K562 (cell line): Measurements from ENCODE around the gene EEFSEC. TPM values are rescaled to one million over a fixed set of nuclear protein-coding genes. Genes with fewer than 3 reads are reported as not detected.
A peak's percentile ranks its signal among the peaks of the same experiment; 100 is the strongest.

Source experiments
- ATAC-seq: fragments of 200-7000 bp; cut with Tn5 transposase; 3 replicates; pipeline ENCODE4 v1.9.1; 2020; ENCODE audit warnings: moderate library complexity
- BruUV-seq: library from RNA; stranded (reverse); fragments of 400-500 nt; replicated peaks from 2 replicates; lab custom pipeline; 2021; lab: Mats Ljungman, UMichigan
- CTCF ChIA-PET: fragments of 300-600 bp; formaldehyde crosslinking; extraction: SDS; loops from one replicate; lab custom pipeline; 2021; ENCODE audit warnings: low intra/inter-chr PET ratio; lab: Yijun Ruan, JAX
- POLR2A ChIA-PET: fragments of 300-600, 350-650 bp; sonication (Branson Sonifier 250); formaldehyde crosslinking; extraction: SDS; loops from one replicate; lab custom pipeline; 2021; ENCODE audit warnings: antibody characterized with exemption, inconsistent platforms; lab: Yijun Ruan, JAX
- DNase-seq, 4 experiments: peaks; one replicate each; pipeline versions ENCODE4 v3.0.0 to v3.0.0-alpha.2; 2011 to 2018; ENCODE audit warnings: low spot score in 3 of 4, mixed read lengths in 3 of 4; ENCODE audit errors: extremely low read depth in 1 of 4
- FAIRE-seq: peaks from 2 replicates; lab custom pipeline; 2011; peaks lifted over from hg19 to GRCh38; lab: Jason Lieb, UNC
- H2AFZ ChIP-seq: 2 replicates; pipeline ENCODE4 v1.6.0; 2011; ENCODE audit warnings: low read depth, low read length, control low read depth, inconsistent platforms
- H3K27ac ChIP-seq: fragments of 200-600 bp; 3 replicates; pipeline ENCODE4 v1.8.0; 2011; ENCODE audit warnings: low read depth, mild to moderate bottlenecking, control low read depth, inconsistent platforms, low read length, moderate library complexity, mixed read lengths; ENCODE audit errors: extremely low read depth
- H3K27me3 ChIP-seq, 2 experiments: fragments of 300-600 bp in 1 of 2; 2 replicates in 1 of 2; 3 replicates in 1 of 2; pipeline versions ENCODE4 v1.6.0 to v1.8.0; 2011; ENCODE audit warnings: inconsistent platforms in 2 of 2, low read length in 2 of 2, mild to moderate bottlenecking in 1 of 2, mixed read lengths in 1 of 2, moderate library complexity in 1 of 2; ENCODE audit not compliant: control insufficient read depth in 2 of 2, insufficient read depth in 2 of 2
- H3K36me3 ChIP-seq: fragments of 300-600 bp; 3 replicates; pipeline ENCODE4 v1.8.0; 2011; ENCODE audit warnings: mild to moderate bottlenecking, low read length, inconsistent platforms; ENCODE audit not compliant: control insufficient read depth, insufficient read depth
- H3K4me1 ChIP-seq, 2 experiments: fragments of 200-600 bp in 1 of 2; replicated peaks in 1 of 2; 2 replicates in 1 of 2; 3 replicates in 1 of 2; pipeline versions ENCODE4 v1.5.1 to v1.8.0; 2011; ENCODE audit warnings: inconsistent platforms in 2 of 2, low read length in 2 of 2, mild to moderate bottlenecking in 1 of 2, mixed read lengths in 1 of 2, moderate library complexity in 1 of 2; ENCODE audit not compliant: control insufficient read depth in 2 of 2, insufficient read depth in 2 of 2
- H3K4me2 ChIP-seq: 2 replicates; pipeline ENCODE4 v1.6.1; 2011; ENCODE audit warnings: low read length, control low read depth, inconsistent platforms, mixed read lengths; ENCODE audit not compliant: insufficient read depth
- H3K4me3 ChIP-seq: fragments of 200-600 bp; sonication (generic), shearing (Covaris generic); 2 replicates; pipeline ENCODE4 v1.5.1; 2016; ENCODE audit warnings: control low read depth, inconsistent platforms
- H3K79me2 ChIP-seq: fragments of 200-600 bp; 3 replicates; pipeline ENCODE4 v1.8.0; 2011; ENCODE audit warnings: low read length, inconsistent platforms; ENCODE audit not compliant: control insufficient read depth, insufficient read depth
- H3K9ac ChIP-seq, 2 experiments: 2 replicates each; pipeline versions ENCODE4 v1.6.0 to v1.6.1; 2011; ENCODE audit warnings: low read depth in 2 of 2, low read length in 2 of 2, control low read depth in 1 of 2, inconsistent platforms in 1 of 2, mild to moderate bottlenecking in 1 of 2, mixed read lengths in 1 of 2; ENCODE audit not compliant: insufficient read depth in 1 of 2
- H3K9me1 ChIP-seq: one replicate; pipeline ENCODE4 v1.6.0; 2011; ENCODE audit warnings: inconsistent platforms, mild to moderate bottlenecking, low read length, moderate library complexity; ENCODE audit not compliant: control insufficient read depth, insufficient read depth
- H3K9me3 ChIP-seq: replicated peaks from 2 replicates; pipeline ENCODE4 v1.5.1; 2011; ENCODE audit warnings: low read depth, low read length, inconsistent platforms; ENCODE audit not compliant: control insufficient read depth, insufficient read depth
- H4K20me1 ChIP-seq: replicated peaks from 2 replicates; pipeline ENCODE4 v1.6.1; 2011; ENCODE audit warnings: low read length, inconsistent platforms, mixed read lengths; ENCODE audit not compliant: control insufficient read depth, insufficient read depth
- ATF7 ChIP-seq: fragments of 450-650 bp; IDR thresholded peaks from 2 replicates; pipeline ENCODE4 v1.7.1; 2014; ENCODE audit warnings: mild to moderate bottlenecking, moderate library complexity
- DACH1 ChIP-seq: fragments of 450-650 bp; IDR thresholded peaks from 2 replicates; pipeline ENCODE4 v1.6.1; 2018; ENCODE audit not compliant: partially characterized antibody
- RBBP5 ChIP-seq: fragments of 200-600 bp; sonication (generic); IDR thresholded peaks from 2 replicates; pipeline ENCODE4 v1.6.1; 2012; ENCODE audit warnings: borderline replicate concordance, mild to moderate bottlenecking, low read length, control low read depth, inconsistent platforms; ENCODE audit not compliant: insufficient read depth, poor library complexity, severe bottlenecking
- ZNF324 ChIP-seq: fragments of 250-450 bp; sonication (Bioruptor Pico); IDR thresholded peaks from 2 replicates; pipeline ENCODE4 v1.4.0; 2020; ENCODE audit warnings: mild to moderate bottlenecking
- WGBS: fragments of 100-300 bp; shearing (Covaris generic); methylation state at CpG from one replicate; pipeline ENCODE4 v1.1.6; 2016; ENCODE audit warnings: low coverage, mixed read lengths; ENCODE audit not compliant: insufficient coverage; ENCODE audit errors: missing lambda C conversion rate; 5-methylcytosine and 5-hydroxymethylcytosine counted together
- in situ Hi-C: fragments of 300-500 bp; cut with MboI; formaldehyde crosslinking; loops from 4 replicates; pipeline ENCODE4 v1.15.0; 2018; ENCODE audit warnings: inconsistent platforms, mixed read lengths
- intact Hi-C: fragments of 100-400 bp; cut with micrococcal nuclease; formaldehyde crosslinking; loops from 2 replicates; pipeline ENCODE4 v1.14.2; 2022
- polyA plus RNA-seq, 8 experiments: library from polyadenylated mRNA; depleted of rRNA in 4 of 8; stranded (reverse) in 5 of 8; unstranded in 3 of 8; fragments of >200 nt; fragmentation: Nextera tagmentation in 2 of 8; fragmentation: Illumina TruSeq in 1 of 8; extraction: Ambion mirVana in 2 of 8; extraction: Trizol in 1 of 8; gene quantifications; 2 replicates each; pipeline versions ENCODE4 v1.2.1 to v1.2.3, GENCODE V29; 2011 to 2014; ENCODE audit warnings: inconsistent platforms in 1 of 8, missing spikeins in 1 of 8
- total RNA-seq, 7 experiments: library from RNA; depleted of rRNA in 6 of 7; stranded (reverse); fragments of >200 nt in 6 of 7; fragmentation: Illumina TruSeq in 2 of 7; extraction: Trizol in 2 of 7; gene quantifications; 2 replicates each; pipeline versions ENCODE4 v1.2.1 to v1.2.3, GENCODE V29; 2011 to 2021; ENCODE audit warnings: low replicate concordance in 1 of 7
- TF ChIP-seq, protein P1 (sequence below): fragments of 450-650 bp; IDR thresholded peaks from 2 replicates; pipeline ENCODE4 v1.6.1; 2016
- TF ChIP-seq, protein P2 (sequence below): fragments of 450-650 bp; IDR thresholded peaks from 2 replicates; pipeline ENCODE4 v1.6.1; 2016; ENCODE audit warnings: missing biosample characterization, missing genetic modification characterization

The EEFSEC gene
- total and polyA plus RNA-seq, 9 of the 15 experiments (the other 6 are each of a cell fraction or from before 2014, with no cell fraction given): 0.35 to 11.8 (median 7.7) TPM

DNA sequence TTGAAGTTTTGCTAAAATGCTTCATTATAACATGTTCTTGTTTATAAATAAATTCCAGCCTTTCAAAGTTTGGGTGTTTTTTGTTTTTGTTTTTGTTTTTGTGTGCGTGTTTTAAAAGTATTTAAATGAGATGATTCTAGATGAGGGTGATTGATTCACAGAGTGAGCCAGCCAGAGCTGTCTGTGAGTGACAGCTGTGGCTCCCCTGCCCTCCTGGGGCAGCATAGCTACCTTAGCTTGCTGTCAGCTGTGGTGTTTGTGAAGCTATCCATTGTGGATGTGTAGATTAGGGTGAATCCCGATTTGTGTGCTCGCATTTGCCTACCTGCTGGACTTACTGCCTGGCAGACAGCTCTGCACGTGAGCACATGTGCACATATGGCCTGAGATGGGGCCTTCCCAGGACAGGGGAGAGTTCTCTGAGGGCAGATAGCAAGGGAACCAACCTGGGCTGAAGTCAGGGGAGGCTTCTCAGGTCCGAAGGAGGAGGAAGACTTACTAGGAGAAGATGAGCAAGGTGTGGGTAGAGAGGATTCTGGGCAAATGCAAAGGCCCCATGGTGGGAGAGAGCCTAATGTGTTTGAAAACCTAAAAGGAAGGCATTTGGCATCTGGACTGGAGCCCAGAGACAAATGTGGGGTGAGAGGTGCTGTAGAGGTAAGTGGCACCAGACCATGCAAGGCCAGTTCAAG lies 124.2 kb downstream of the EEFSEC start:
- no peak overlapping the region for H2AFZ ChIP-seq
- H3K9me3 ChIP-seq: no peaks in the 10 kb centered on the region
- H3K79me2 ChIP-seq: no peaks in the 10 kb centered on the region
- no peak for ATAC-seq
- H3K27ac ChIP-seq: no peak overlapping the region
- no peak overlapping the region for H3K4me2 ChIP-seq
- 78% methylated on average over 5 of the region's 5 CpGs for WGBS
- BruUV-seq: no TSS peak
- no peak for FAIRE-seq
- no peaks in the 10 kb centered on the region for H4K20me1 ChIP-seq
- H3K36me3 ChIP-seq: no peaks in the 10 kb centered on the region
- H3K4me3 ChIP-seq: no peak overlapping the region
- H3K9me1 ChIP-seq: no peaks in the 10 kb centered on the region
- no peak overlapping the region for H3K9ac ChIP-seq
- ChIA-PET CTCF (no interaction called here), POLR2A (interaction anchor here (0.6 to 0.7 kb wide), 3 partner anchors 17 to 387 kb away, joined by 3 read pairs; no protein-coding TSS in a partner anchor)
- TF ChIP-seq ZNF324 (CRISPR knock-in tag): no peak
- TF ChIP-seq, protein P1, sequence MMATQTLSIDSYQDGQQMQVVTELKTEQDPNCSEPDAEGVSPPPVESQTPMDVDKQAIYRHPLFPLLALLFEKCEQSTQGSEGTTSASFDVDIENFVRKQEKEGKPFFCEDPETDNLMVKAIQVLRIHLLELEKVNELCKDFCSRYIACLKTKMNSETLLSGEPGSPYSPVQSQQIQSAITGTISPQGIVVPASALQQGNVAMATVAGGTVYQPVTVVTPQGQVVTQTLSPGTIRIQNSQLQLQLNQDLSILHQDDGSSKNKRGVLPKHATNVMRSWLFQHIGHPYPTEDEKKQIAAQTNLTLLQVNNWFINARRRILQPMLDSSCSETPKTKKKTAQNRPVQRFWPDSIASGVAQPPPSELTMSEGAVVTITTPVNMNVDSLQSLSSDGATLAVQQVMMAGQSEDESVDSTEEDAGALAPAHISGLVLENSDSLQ: peak; percentile 60
- H3K4me1 ChIP-seq: no peaks in the 10 kb centered on the region
- intact Hi-C loops (no loop called here), in situ Hi-C loops (no loop called here)
- H3K27me3 ChIP-seq: no peaks in the 10 kb centered on the region
- no peak for DNase-seq

DNA sequence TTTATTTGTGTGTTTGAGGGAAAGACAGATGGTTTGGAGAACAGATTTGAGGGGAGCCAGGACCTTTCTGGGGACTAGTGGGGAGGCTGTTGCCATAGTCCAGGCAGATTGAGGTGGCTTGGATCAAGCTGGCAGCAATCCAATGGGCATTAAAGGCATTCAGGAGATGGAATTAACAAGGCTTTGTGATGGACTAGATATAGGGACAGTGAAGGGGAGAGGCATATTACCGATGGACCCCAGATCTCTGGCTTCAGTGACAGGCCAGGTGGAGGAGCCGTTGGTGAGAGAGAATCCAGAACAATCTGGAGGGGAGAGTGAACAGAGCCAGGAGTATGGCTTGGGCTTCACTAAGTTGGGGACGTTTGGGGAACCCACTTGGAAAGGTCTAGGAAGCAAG lies 124.8 kb downstream of the EEFSEC start:
- CTCF ChIA-PET: no interaction called here
- H4K20me1 ChIP-seq: no peaks in the 10 kb centered on the region
- no peak overlapping the region for H3K9ac ChIP-seq
- H3K9me3 ChIP-seq: no peaks in the 10 kb centered on the region
- H3K4me2 ChIP-seq: no peak overlapping the region
- FAIRE-seq (no peak), DNase-seq (no peak)
- H3K9me1 ChIP-seq: no peaks in the 10 kb centered on the region
- BruUV-seq: no TSS peak
- no peak overlapping the region for H3K4me3 ChIP-seq
- H2AFZ ChIP-seq: no peak overlapping the region
- WGBS: 22% methylated on average over 3 of the region's 3 CpGs
- no peaks in the 10 kb centered on the region for H3K36me3 ChIP-seq
- TF ChIP-seq ATF7 (no peak), DACH1 (no peak), RBBP5 (no peak)
- TF ChIP-seq, protein P2, sequence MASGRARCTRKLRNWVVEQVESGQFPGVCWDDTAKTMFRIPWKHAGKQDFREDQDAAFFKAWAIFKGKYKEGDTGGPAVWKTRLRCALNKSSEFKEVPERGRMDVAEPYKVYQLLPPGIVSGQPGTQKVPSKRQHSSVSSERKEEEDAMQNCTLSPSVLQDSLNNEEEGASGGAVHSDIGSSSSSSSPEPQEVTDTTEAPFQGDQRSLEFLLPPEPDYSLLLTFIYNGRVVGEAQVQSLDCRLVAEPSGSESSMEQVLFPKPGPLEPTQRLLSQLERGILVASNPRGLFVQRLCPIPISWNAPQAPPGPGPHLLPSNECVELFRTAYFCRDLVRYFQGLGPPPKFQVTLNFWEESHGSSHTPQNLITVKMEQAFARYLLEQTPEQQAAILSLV (tag): no peak
- TF ChIP-seq, all 486 proteins: peak for 0
- POLR2A ChIA-PET: interaction anchor here (0.6 to 0.8 kb wide), 2 partner anchors 10 to 388 kb away, joined by 3 to 4 read pairs; no protein-coding TSS in a partner anchor
- no peaks in the 10 kb centered on the region for H3K4me1 ChIP-seq
- no peak for ATAC-seq
- no peak overlapping the region for H3K27ac ChIP-seq
- in situ Hi-C loops (no loop called here), intact Hi-C loops (no loop called here)
- no peaks in the 10 kb centered on the region for H3K27me3 ChIP-seq
- no peaks in the 10 kb centered on the region for H3K79me2 ChIP-seq
